A549 (cell line): ENCODE measurements around the gene FADS1. TPM values are rescaled to one million over a fixed set of nuclear protein-coding genes. Genes with fewer than 3 reads are reported as not detected.

Source experiments
- ATAC-seq, 2 experiments: fragments of 200-7000 bp in 1 of 2; fragments of >200 bp in 1 of 2; cut with Nextera tagmentation in 1 of 2; cut with Tn5 transposase in 1 of 2; 3 replicates each; pipeline versions ENCODE4 v1.8.0 to v1.9.1; 2018 to 2020; ENCODE audit warnings: mild to moderate bottlenecking in 1 of 2, moderate library complexity in 1 of 2
- CTCF ChIA-PET: fragments of 300-600 bp; sonication (Branson Sonifier 250); formaldehyde crosslinking; extraction: SDS; loops from one replicate; lab custom pipeline; 2021; ENCODE audit warnings: antibody characterized with exemption, inconsistent platforms; lab: Yijun Ruan, JAX
- POLR2A ChIA-PET: fragments of 350-600 bp; formaldehyde crosslinking; extraction: SDS; loops from one replicate; lab custom pipeline; 2021; ENCODE audit warnings: antibody characterized with exemption, inconsistent platforms; lab: Yijun Ruan, JAX
- DNase-seq, 2 experiments: peaks; one replicate each; pipeline versions ENCODE4 v3.0.0 to v3.0.0-alpha.2; 2011 to 2016; ENCODE audit warnings: low read depth in 1 of 2, low spot score in 1 of 2
- FAIRE-seq: peaks from 2 replicates; lab custom pipeline; 2011; peaks lifted over from hg19 to GRCh38; lab: Jason Lieb, UNC
- H3K27ac ChIP-seq, 2 experiments: fragments of >200 bp; sonication (Bioruptor Twin); formaldehyde crosslinking; 3 replicates each; pipeline ENCODE4 v1.5.1; 2016 to 2017
- H3K4me1 ChIP-seq: fragments of >200 bp; sonication (Bioruptor Twin); formaldehyde crosslinking; 3 replicates; pipeline ENCODE4 v1.6.1; 2016
- H3K4me2 ChIP-seq: fragments of >200 bp; sonication (Bioruptor Twin); formaldehyde crosslinking; 3 replicates; pipeline ENCODE4 v1.6.1; 2016
- H3K4me3 ChIP-seq: fragments of >200 bp; sonication (Bioruptor Twin); formaldehyde crosslinking; 3 replicates; pipeline ENCODE4 v1.5.1; 2016
- H3K9me3 ChIP-seq: fragments of >200 bp; sonication (Bioruptor Twin); formaldehyde crosslinking; 3 replicates; pipeline ENCODE4 v1.6.1; 2016
- BHLHE40 ChIP-seq: IDR thresholded peaks from 2 replicates; pipeline ENCODE4 v1.6.1; 2012; ENCODE audit warnings: low read depth, low read length, inconsistent platforms
- CBX2 ChIP-seq: fragments of 200-600 bp; sonication (generic); IDR thresholded peaks from 2 replicates; pipeline ENCODE4 v1.6.1; 2016; ENCODE audit warnings: low read depth, mild to moderate bottlenecking, borderline replicate concordance
- CEBPB ChIP-seq, 2 experiments: fragments of >200 bp in 1 of 2; sonication (Bioruptor Twin) in 1 of 2; formaldehyde crosslinking in 1 of 2; IDR thresholded peaks; 2 replicates each; pipeline ENCODE4 v1.6.1; 2012 to 2016
- CHD2 ChIP-seq: fragments of 150-350 bp; IDR thresholded peaks from 2 replicates; pipeline ENCODE4 v1.6.1; 2014; ENCODE audit warnings: low read length; ENCODE audit not compliant: partially characterized antibody
- CHD4 ChIP-seq: fragments of 200-600 bp; sonication (generic); IDR thresholded peaks from 2 replicates; pipeline ENCODE4 v1.6.1; 2016; ENCODE audit warnings: antibody characterized with exemption, mild to moderate bottlenecking, borderline replicate concordance
- EP300 ChIP-seq, 2 experiments: fragments of >200 bp; sonication (Bioruptor Twin); formaldehyde crosslinking; IDR thresholded peaks; 2 replicates in 1 of 2; 3 replicates in 1 of 2; pipeline ENCODE4 v1.6.1; 2016 to 2017
- ESRRA ChIP-seq: fragments of 150-350 bp; IDR thresholded peaks from 2 replicates; pipeline ENCODE4 v1.6.1; 2014; ENCODE audit warnings: mild to moderate bottlenecking, low read length, borderline replicate concordance
- FOXS1 ChIP-seq: fragments of 250-450 bp; sonication (Bioruptor Pico); IDR thresholded peaks from 2 replicates; pipeline ENCODE4 v1.5.0; 2020; ENCODE audit warnings: mild to moderate bottlenecking, moderate library complexity
- GATA3 ChIP-seq: IDR thresholded peaks from 2 replicates; pipeline ENCODE4 v1.6.1; 2012; ENCODE audit warnings: borderline replicate concordance
- HEYL ChIP-seq: fragments of 250-450 bp; sonication (Bioruptor Pico); IDR thresholded peaks from 2 replicates; pipeline ENCODE4 v1.8.0; 2021; ENCODE audit warnings: mild to moderate bottlenecking, moderate library complexity
- HOXA7 ChIP-seq: fragments of 250-450 bp; sonication (Bioruptor Pico); IDR thresholded peaks from 2 replicates; pipeline ENCODE4 v1.5.0; 2020; ENCODE audit warnings: mild to moderate bottlenecking, moderate library complexity
- HOXB13 ChIP-seq: fragments of 250-450 bp; sonication (Bioruptor Pico); IDR thresholded peaks from 2 replicates; pipeline ENCODE4 v1.5.0; 2020; ENCODE audit warnings: low read depth, mild to moderate bottlenecking, moderate library complexity
- HOXB5 ChIP-seq: fragments of 250-450 bp; sonication (Bioruptor Pico); IDR thresholded peaks from 2 replicates; pipeline ENCODE4 v1.5.0; 2020; ENCODE audit warnings: mild to moderate bottlenecking, moderate library complexity
- JUN ChIP-seq, 2 experiments: fragments of >200 bp; sonication (Bioruptor Twin); formaldehyde crosslinking; IDR thresholded peaks; 2 replicates in 1 of 2; 3 replicates in 1 of 2; pipeline ENCODE4 v1.6.1; 2016 to 2017
- MYC ChIP-seq: IDR thresholded peaks from 2 replicates; pipeline ENCODE4 v1.6.1; 2012; ENCODE audit warnings: mild to moderate bottlenecking, inconsistent platforms, low read length, improper control_type of control experiment, borderline replicate concordance
- NPAS2 ChIP-seq: fragments of 250-450 bp; sonication (Bioruptor Pico); IDR thresholded peaks from 2 replicates; pipeline ENCODE4 v1.8.0; 2022; ENCODE audit warnings: mild to moderate bottlenecking, moderate library complexity, borderline replicate concordance
- PHF8 ChIP-seq: fragments of 200-600 bp; sonication (generic); IDR thresholded peaks from 2 replicates; pipeline ENCODE4 v1.6.1; 2016; ENCODE audit warnings: low read depth, mild to moderate bottlenecking, antibody characterized with exemption, moderate library complexity, borderline replicate concordance
- POLR2A ChIP-seq: IDR thresholded peaks from 2 replicates; pipeline ENCODE4 v1.6.1; 2012; ENCODE audit warnings: mild to moderate bottlenecking, low read length
- RAD21 ChIP-seq, 2 experiments: fragments of >200 bp in 1 of 2; sonication (Bioruptor Twin) in 1 of 2; formaldehyde crosslinking in 1 of 2; IDR thresholded peaks in 1 of 2; conservative IDR thresholded peaks in 1 of 2; 2 replicates in 1 of 2; 3 replicates in 1 of 2; pipeline ENCODE4 v1.6.1; 2012 to 2018; ENCODE audit warnings: inconsistent platforms in 1 of 2
- RNF2 ChIP-seq: fragments of 200-600 bp; sonication (generic); IDR thresholded peaks from 2 replicates; pipeline ENCODE4 v1.6.1; 2016; ENCODE audit warnings: low read depth, mild to moderate bottlenecking, antibody characterized with exemption, moderate library complexity, borderline replicate concordance
- SREBF2 ChIP-seq: fragments of 450-650 bp; IDR thresholded peaks from 2 replicates; pipeline ENCODE4 v1.6.1; 2014; ENCODE audit warnings: mild to moderate bottlenecking, moderate library complexity
- TP53 ChIP-seq: fragments of 250-450 bp; sonication (Bioruptor Pico); IDR thresholded peaks from 2 replicates; pipeline ENCODE4 v1.5.0; 2021; ENCODE audit warnings: mild to moderate bottlenecking, moderate library complexity
- ZC3H11A ChIP-seq: fragments of 450-650 bp; IDR thresholded peaks from 2 replicates; pipeline ENCODE4 v1.6.1; 2014; ENCODE audit warnings: antibody characterized with exemption, mild to moderate bottlenecking
- ZNF302 ChIP-seq: fragments of 250-450 bp; sonication (Bioruptor Pico); IDR thresholded peaks from 2 replicates; pipeline ENCODE4 v1.9.0; 2021; ENCODE audit warnings: inconsistent platforms, mild to moderate bottlenecking, moderate library complexity
- WGBS: methylation state at CpG from one replicate; pipeline ENCODE4 v1.1.6; 2017; ENCODE audit errors: missing lambda C conversion rate; 5-methylcytosine and 5-hydroxymethylcytosine counted together
- polyA plus RNA-seq, 4 experiments: library from polyadenylated mRNA; depleted of rRNA in 3 of 4; stranded (reverse); fragments of >200 nt; fragmentation: RNase III in 1 of 4; extraction: RNeasy Plus Mini Kit Qiagen cat#74134 plus additional on column Dnase treatment in 1 of 4; gene quantifications; 2 replicates in 3 of 4; 3 replicates in 1 of 4; pipeline ENCODE4 v1.2.3, GENCODE V29; 2011 to 2017
- TF ChIP-seq, protein P1 (sequence below): fragments of 250-450 bp; sonication (Bioruptor Pico); IDR thresholded peaks from 2 replicates; pipeline ENCODE4 v1.5.0; 2021; ENCODE audit warnings: mild to moderate bottlenecking, moderate library complexity, borderline replicate concordance
- TF ChIP-seq, protein P2 (sequence below): fragments of >200 bp; sonication (Bioruptor Twin); formaldehyde crosslinking; IDR thresholded peaks from 3 replicates; pipeline ENCODE4 v1.6.1; 2016
- TF ChIP-seq, protein P3 (sequence below): IDR thresholded peaks from 2 replicates; pipeline ENCODE4 v1.6.1; 2012; ENCODE audit warnings: low read depth, borderline replicate concordance
- TF ChIP-seq, protein P4 (sequence below): fragments of >200 bp; sonication (Bioruptor Twin); formaldehyde crosslinking; IDR thresholded peaks from 3 replicates; pipeline ENCODE4 v1.5.1; 2016

FADS1 gene
- polyA plus RNA-seq, 2 of the 4 experiments (the other 2 are of a cell fraction), result 163 to 205 TPM

DNA sequence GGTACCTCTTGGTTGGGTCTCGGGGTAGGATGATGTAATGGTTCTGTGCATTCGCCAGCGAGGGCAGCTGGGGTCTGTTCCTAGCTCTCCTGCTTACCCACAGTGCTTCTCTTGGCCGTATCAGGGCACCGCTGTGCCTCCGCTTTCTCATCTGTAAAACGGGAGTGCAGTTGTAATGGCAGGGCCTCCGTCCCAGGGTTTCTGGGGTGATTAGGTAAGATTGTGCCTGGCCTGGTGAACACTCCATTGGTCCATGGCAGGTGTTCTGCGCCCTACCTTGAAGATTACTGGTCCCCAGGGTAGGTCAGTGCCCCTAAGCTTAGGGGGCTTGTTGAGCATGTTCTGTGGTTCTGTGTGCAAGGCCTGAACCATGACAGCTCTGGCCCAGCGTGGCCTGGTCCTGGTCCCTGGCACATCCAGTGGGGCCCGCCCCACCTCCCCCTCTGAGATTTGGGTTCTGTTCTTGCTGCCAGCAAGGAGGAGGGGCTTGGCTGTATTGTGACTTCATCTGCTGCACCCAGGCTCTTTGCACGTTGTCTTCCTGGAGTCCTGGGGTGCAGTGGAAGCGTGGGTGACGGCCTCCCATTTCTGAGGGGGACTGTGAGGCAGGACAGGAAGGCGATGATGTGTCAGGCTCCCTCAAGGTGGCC is 59.5 kb downstream of the FADS1 start:
- peaks cover 83% of the 10 kb centered on the region for H3K4me1 ChIP-seq
- no peak for FAIRE-seq
- WGBS, result 70% methylated on average over 10 of the region's 15 CpGs

DNA sequence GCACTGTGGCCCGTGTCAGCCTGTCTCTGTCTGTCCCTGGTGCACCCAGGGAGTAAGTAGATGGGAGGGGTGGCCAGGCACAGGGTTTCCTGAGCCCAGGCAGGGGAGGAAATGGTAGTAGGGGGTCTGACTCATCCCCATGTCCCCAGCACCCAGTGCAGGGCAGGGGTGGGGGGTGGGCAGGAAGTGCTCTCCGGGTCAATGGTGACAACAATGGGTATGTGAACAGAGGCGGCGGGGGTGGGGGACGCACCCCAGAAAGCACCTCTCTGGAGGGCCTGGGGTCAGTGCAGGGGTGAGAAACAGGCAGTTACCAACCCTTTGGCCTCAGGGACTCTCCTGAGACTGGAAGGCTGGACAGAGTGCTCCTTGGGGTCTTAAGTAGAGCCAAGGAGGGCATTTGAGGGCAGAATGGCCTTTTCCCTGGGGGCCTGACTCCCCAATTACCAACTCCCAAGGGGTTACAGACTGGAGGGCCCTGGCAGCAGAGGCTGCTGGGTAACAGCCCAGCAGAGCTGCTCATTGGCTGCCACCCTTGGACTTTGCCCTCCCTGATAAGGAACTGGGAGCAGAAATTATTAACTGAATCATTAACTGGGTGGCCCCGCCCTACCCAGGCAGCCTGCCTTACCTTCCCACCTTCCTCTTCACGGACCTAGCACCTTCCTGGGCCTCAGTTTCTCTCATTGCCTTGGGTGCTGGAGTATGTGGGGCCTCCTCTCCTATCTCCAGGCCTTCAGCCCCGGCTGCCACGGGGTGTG is 60.2 kb downstream of the FADS1 start:
- FAIRE-seq (peak; percentile 49), DNase-seq (peak; percentile 89 to 94), ATAC-seq (peak; percentile 55 to 74)
- CTCF ChIA-PET, result interaction anchor here (0.7 to 5.6 kb wide), 9 partner anchors 10 to 351 kb away, joined by 3 to 61 read pairs (median 10); no protein-coding TSS in a partner anchor
- POLR2A ChIA-PET, result no interaction called here
- no peaks in the 10 kb centered on the region for H3K9me3 ChIP-seq
- H3K27ac ChIP-seq, result peak overlapping the region; percentile 95 to 99
- H3K4me3 ChIP-seq, result peak overlapping the region; percentile 36
- peak overlapping the region; percentile 100 for H3K4me2 ChIP-seq
- peaks cover 80% of the 10 kb centered on the region for H3K4me1 ChIP-seq
- WGBS, result 3% methylated on average over 8 of the region's 9 CpGs
- TF ChIP-seq MYC (no peak), HOXB5 (0 out of 2 replicates have a peak, but pooled peaks have one; percentile 45), RNF2 (no peak), HOXA7 (CRISPR knock-in tag) (no peak), NPAS2 (CRISPR knock-in tag) (no peak), RAD21 (conservative IDR thresholded peaks at IDR 0.05 in 1 of 2, IDR thresholded peaks at IDR 0.05 in 1 of 2) (no peak), HOXB13 (CRISPR knock-in tag) (peak; percentile 67; the same call in 1 of the 2 replicates), PHF8 (no peak), CEBPB (IDR thresholded peaks at IDR 0.05) (no peak), ZNF302 (CRISPR knock-in tag) (no peak), HEYL (CRISPR knock-in tag) (no peak), JUN (IDR thresholded peaks at IDR 0.05) (peak; percentile 72 to 77; a peak in 3 of 5 replicates), BHLHE40 (no peak), SREBF2 (no peak), ESRRA (no peak; the same call in 1 of the 2 replicates), ZC3H11A (no peak), GATA3 (peak; percentile 31; the same call in 1 of the 2 replicates), EP300 (IDR thresholded peaks at IDR 0.05) (peak in 1 of 2 experiments; percentile 43; a peak in 2 of 5 replicates), CHD2 (no peak), CBX2 (no peak), CHD4 (no peak), FOXS1 (CRISPR knock-in tag) (no peak), TP53 (CRISPR knock-in tag) (no peak)
- TF ChIP-seq, protein P1, sequence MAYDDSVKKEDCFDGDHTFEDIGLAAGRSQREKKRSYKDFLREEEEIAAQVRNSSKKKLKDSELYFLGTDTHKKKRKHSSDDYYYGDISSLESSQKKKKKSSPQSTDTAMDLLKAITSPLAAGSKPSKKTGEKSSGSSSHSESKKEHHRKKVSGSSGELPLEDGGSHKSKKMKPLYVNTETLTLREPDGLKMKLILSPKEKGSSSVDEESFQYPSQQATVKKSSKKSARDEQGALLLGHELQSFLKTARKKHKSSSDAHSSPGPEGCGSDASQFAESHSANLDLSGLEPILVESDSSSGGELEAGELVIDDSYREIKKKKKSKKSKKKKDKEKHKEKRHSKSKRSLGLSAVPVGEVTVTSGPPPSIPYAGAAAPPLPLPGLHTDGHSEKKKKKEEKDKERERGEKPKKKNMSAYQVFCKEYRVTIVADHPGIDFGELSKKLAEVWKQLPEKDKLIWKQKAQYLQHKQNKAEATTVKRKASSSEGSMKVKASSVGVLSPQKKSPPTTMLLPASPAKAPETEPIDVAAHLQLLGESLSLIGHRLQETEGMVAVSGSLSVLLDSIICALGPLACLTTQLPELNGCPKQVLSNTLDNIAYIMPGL, result no peak
- TF ChIP-seq, protein P2, sequence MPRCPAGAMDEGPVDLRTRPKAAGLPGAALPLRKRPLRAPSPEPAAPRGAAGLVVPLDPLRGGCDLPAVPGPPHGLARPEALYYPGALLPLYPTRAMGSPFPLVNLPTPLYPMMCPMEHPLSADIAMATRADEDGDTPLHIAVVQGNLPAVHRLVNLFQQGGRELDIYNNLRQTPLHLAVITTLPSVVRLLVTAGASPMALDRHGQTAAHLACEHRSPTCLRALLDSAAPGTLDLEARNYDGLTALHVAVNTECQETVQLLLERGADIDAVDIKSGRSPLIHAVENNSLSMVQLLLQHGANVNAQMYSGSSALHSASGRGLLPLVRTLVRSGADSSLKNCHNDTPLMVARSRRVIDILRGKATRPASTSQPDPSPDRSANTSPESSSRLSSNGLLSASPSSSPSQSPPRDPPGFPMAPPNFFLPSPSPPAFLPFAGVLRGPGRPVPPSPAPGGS, result 0 out of 3 replicates have a peak, but pooled peaks have one; percentile 15
- TF ChIP-seq, protein P3, sequence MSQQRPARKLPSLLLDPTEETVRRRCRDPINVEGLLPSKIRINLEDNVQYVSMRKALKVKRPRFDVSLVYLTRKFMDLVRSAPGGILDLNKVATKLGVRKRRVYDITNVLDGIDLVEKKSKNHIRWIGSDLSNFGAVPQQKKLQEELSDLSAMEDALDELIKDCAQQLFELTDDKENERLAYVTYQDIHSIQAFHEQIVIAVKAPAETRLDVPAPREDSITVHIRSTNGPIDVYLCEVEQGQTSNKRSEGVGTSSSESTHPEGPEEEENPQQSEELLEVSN, result no peak

More for the DNA sequence above, 59.5 kb downstream of the FADS1 start:
- Histone ChIP-seq H3K4me2 (peak overlapping the region; percentile 100), H3K4me3 (peak overlapping the region; percentile 23), H3K9me3 (no peaks in the 10 kb centered on the region), H3K27ac (peak overlapping the region; percentile 95 to 99)
- no peak for ATAC-seq
- 0 out of 2 replicates have a peak, but pooled peaks have one; percentile 14 for TF ChIP-seq POLR2A
- TF ChIP-seq, protein P4, sequence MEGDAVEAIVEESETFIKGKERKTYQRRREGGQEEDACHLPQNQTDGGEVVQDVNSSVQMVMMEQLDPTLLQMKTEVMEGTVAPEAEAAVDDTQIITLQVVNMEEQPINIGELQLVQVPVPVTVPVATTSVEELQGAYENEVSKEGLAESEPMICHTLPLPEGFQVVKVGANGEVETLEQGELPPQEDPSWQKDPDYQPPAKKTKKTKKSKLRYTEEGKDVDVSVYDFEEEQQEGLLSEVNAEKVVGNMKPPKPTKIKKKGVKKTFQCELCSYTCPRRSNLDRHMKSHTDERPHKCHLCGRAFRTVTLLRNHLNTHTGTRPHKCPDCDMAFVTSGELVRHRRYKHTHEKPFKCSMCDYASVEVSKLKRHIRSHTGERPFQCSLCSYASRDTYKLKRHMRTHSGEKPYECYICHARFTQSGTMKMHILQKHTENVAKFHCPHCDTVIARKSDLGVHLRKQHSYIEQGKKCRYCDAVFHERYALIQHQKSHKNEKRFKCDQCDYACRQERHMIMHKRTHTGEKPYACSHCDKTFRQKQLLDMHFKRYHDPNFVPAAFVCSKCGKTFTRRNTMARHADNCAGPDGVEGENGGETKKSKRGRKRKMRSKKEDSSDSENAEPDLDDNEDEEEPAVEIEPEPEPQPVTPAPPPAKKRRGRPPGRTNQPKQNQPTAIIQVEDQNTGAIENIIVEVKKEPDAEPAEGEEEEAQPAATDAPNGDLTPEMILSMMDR, result no peak
- TF ChIP-seq, all 56 proteins: peak for 1
- CTCF ChIA-PET, result interaction anchor here (0.6 to 5.6 kb wide), 9 partner anchors 9 to 350 kb away, joined by 3 to 61 read pairs (median 10); no protein-coding TSS in a partner anchor
- POLR2A ChIA-PET, result no interaction called here
- DNase-seq, result no peak
